ENCODE data around the gene NEK5.

DNA sequence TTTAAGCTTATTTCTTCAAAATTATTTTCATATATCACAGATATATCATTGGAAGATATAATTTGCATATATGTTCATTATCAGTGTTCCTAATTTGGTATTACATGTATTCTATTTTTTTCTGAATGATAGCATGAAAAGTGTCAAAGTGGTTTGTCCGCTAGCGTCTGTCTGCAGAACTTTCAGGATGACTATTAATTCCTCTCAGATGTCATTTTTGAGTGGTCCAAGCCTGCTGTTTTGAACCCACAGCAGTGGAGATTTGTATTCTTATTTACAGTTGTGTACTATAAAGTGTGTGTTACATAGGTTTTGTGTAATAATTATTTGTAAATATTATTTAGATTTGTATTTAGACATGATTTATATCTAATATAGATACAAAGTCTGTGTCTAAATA is 95.8 kb downstream of the NEK5 start:
- no peak for TF ChIP-seq EZH2 (IDR thresholded peaks at IDR 0.05; ENCODE audit: low read length, unreplicated experiment)
- TF ChIP-seq, protein P1, sequence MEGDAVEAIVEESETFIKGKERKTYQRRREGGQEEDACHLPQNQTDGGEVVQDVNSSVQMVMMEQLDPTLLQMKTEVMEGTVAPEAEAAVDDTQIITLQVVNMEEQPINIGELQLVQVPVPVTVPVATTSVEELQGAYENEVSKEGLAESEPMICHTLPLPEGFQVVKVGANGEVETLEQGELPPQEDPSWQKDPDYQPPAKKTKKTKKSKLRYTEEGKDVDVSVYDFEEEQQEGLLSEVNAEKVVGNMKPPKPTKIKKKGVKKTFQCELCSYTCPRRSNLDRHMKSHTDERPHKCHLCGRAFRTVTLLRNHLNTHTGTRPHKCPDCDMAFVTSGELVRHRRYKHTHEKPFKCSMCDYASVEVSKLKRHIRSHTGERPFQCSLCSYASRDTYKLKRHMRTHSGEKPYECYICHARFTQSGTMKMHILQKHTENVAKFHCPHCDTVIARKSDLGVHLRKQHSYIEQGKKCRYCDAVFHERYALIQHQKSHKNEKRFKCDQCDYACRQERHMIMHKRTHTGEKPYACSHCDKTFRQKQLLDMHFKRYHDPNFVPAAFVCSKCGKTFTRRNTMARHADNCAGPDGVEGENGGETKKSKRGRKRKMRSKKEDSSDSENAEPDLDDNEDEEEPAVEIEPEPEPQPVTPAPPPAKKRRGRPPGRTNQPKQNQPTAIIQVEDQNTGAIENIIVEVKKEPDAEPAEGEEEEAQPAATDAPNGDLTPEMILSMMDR (conservative IDR thresholded peaks at IDR 0.05; ENCODE audit: low read depth, low read length) = no peak
- no peak for TF ChIP-seq EZH2phosphoT487 (IDR thresholded peaks at IDR 0.05; ENCODE audit: borderline replicate concordance, low read length)
